GM12865 (cell line): ENCODE results near the gene AIG1.

Experiments
- DNase-seq: peaks from one replicate; pipeline ENCODE4 v3.0.0; 2010; ENCODE audit warnings: low read depth
- H3K4me3 ChIP-seq: 2 replicates; pipeline ENCODE4 v1.5.1; 2011; ENCODE audit warnings: mild to moderate bottlenecking, low read depth, low read length, control low read depth
- TF ChIP-seq, protein P1 (sequence below): IDR thresholded peaks from 2 replicates; pipeline ENCODE4 v1.5.1; 2011; ENCODE audit warnings: low read length, control low read depth, low read depth, inconsistent platforms; ENCODE audit not compliant: insufficient read depth; ENCODE audit errors: missing control alignments

Gene AIG1

DNA sequence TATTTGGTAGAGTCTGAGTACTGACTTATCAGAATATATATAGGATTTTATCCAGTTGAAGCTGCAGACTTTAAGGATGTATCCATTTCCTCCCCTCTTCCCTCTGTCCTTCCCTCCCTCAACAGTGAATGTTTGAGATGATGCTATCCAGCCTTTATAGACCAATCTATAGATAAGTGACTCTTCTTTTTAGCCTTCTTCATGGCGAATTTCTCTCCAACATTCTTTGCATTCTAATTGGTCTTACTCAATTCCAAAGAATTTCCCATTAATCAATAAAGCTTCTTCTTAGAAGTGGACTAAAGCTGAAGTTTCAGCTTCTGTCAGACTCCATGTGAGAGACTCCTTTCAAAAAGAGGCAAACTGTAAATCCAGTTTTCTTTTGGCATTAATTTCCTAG, 99.3 kb downstream of the AIG1 start:
- no peak overlapping the region for H3K4me3 ChIP-seq
- DNase-seq, result no peak
- TF ChIP-seq, protein P1, sequence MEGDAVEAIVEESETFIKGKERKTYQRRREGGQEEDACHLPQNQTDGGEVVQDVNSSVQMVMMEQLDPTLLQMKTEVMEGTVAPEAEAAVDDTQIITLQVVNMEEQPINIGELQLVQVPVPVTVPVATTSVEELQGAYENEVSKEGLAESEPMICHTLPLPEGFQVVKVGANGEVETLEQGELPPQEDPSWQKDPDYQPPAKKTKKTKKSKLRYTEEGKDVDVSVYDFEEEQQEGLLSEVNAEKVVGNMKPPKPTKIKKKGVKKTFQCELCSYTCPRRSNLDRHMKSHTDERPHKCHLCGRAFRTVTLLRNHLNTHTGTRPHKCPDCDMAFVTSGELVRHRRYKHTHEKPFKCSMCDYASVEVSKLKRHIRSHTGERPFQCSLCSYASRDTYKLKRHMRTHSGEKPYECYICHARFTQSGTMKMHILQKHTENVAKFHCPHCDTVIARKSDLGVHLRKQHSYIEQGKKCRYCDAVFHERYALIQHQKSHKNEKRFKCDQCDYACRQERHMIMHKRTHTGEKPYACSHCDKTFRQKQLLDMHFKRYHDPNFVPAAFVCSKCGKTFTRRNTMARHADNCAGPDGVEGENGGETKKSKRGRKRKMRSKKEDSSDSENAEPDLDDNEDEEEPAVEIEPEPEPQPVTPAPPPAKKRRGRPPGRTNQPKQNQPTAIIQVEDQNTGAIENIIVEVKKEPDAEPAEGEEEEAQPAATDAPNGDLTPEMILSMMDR, result no peak

DNA sequence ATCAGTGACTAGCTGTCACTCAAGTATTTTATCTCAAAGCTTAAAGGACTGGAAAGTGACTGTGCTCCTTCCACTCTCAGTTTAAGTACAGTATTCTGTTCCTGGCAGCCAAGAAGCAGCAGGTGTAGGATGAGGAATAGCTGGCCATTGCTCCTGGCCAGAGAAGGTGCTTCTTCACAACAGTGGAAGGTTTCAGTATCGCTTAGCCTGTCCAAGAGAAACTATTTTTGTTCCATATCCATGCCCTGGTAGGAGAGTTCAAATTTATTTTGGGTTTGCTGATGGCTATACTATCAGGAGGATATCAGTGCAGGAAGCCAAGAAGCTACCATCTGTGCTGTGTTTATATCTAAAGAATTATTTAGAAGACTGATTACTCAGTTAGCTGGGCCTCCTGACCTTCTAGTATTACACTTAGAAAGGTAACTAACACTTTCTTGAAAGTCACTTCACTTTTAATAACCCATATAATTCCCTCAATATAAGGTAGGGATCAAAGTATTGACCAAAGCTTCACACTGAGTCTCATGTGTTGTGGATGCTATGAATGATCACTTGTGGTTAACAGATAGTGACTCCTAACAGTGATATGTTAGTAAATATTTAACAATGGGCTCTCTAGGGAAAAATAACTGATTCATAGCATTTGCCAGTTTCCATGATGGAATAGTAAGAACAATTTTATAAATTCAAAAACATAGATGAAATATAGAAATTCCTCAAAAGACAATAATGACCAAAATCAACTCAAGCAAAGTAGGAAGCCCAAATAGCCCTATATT, 99.9 kb downstream of the AIG1 start:
- DNase-seq, result no peak
- TF ChIP-seq, protein P1, result no peak
- no peak overlapping the region for H3K4me3 ChIP-seq

DNA sequence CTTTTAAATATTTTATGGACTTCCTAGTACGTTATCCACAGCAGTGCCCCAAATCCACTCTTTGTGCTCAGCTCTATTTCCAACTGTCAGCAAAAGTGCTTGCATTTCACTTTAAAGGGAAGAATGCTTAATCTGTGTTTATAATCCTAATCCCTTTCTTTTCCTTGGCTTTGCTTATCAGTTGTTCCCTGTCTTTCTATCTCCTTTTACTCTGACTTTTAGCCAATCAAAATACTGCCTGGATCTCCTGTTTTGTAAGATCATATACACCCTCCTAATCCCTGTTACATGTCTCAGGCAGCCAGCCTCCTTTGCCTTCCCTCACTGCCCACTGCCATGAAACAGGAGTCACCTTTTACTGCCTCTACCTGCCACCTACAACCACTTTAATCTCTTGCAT, 102.9 kb downstream of the AIG1 start:
- H3K4me3 ChIP-seq, result no peak overlapping the region
- DNase-seq, result no peak
- TF ChIP-seq, protein P1, result no peak

DNA sequence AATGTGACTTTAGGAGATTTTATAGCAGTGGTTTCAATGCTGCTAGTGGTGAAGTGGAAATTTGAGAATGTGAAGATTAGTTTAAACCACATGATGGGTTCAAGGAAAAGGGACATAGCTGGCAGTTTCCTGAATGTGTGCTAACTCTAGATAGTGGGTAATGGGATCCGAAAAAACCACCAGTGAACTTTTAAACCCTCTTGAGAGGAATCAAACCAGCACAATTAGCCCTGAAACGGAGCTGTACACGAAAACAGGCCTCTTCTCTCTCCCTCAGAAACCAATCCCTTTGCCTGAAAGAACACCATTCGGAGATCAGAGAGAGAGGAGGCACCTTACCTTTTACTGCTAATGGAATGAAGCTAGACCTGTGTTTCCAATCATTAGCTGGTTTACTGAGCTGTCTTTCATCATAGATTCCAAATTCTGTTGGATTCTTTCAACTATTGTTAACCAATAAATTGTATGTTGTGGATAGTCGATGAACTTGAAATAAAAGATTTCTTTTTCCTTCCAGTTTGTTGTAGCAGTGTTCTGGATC, 103.9 kb downstream of the AIG1 start:
- DNase-seq, result no peak
- TF ChIP-seq, protein P1, result no peak
- no peak overlapping the region for H3K4me3 ChIP-seq

DNA sequence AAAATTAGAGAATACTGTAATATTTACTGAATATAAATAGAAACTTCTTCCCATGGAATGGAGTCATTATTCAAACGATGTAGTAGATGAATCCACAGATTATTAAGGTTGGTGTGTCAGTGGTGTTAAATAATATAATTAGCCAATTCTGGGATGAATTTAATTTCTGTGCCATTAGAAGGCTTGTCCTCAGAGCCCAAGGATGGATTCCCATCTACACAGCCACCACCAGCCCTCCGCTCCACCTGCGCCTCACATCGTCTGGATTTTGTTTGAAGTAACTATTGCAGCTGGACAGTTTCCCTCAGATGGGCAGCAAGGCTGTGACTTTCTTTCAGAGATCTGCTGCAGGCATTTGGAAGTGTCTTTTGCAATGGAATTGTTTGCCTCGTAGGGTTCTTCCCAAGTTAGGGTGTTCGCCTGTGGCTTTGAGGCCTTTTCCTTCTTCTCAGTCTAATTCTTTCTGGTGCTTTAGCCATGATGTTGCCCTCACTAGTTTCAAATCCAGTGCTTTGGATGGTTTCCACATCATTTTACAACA, 104.7 kb downstream of the AIG1 start:
- H3K4me3 ChIP-seq, result no peak overlapping the region
- no peak for DNase-seq
- TF ChIP-seq, protein P1, result no peak

DNA sequence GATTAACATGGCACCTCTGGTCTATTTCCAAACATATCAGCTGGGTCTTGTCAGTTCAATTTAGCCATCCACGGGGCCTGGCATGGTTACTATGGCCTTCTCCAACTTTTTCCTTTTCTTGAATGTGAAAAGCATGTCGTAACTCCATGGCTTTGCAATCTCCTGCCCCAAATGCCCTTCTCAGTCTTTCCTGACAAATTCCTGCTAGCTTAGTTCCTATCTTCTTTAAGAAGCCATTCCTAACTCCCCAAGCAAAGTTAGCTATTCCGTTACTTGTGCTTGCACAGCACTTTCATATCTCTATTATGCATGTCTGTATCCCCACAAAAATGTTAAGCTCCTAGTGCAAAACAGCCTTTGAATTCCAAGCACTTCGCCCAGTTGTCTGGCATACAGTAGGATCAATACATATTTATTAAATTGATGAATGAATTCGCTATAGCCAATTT, 105.6 kb downstream of the AIG1 start:
- no peak for DNase-seq
- no peak overlapping the region for H3K4me3 ChIP-seq
- TF ChIP-seq, protein P1, result no peak
